CD8-positive, alpha-beta memory T cell (primary cell): ENCODE results near the gene HID1. TPM values are rescaled to one million over a fixed set of nuclear protein-coding genes. Genes with fewer than 3 reads are reported as not detected.
A peak's percentile ranks its signal among the peaks of the same experiment; 100 is the strongest.

Experiments used
- CTCF ChIA-PET: fragments of 350-600 bp; sonication (Branson Sonifier 250); formaldehyde crosslinking; loops from one replicate; lab custom pipeline; 2021; ENCODE audit warnings: antibody characterized with exemption; lab: Charles Lee
- POLR2A ChIA-PET: fragments of 350-600 bp; sonication (Branson Sonifier 250); formaldehyde crosslinking; loops from one replicate; lab custom pipeline; 2021; ENCODE audit warnings: antibody characterized with exemption; lab: Charles Lee
- DNase-seq, 5 donors: peaks; one replicate each; pipeline versions ENCODE4 v3.0.0 to v3.0.0-alpha.2; 2020 to 2022; ENCODE audit warnings: mixed read lengths in 1 of 5
- H3K27ac ChIP-seq: one replicate; pipeline ENCODE4 v1.7.0; 2013; ENCODE audit warnings: low read depth, mild to moderate bottlenecking, low read length, moderate library complexity
- H3K27me3 ChIP-seq: 2 replicates; pipeline ENCODE4 v1.7.0; 2013; ENCODE audit warnings: low read length, mild to moderate bottlenecking; ENCODE audit not compliant: insufficient read depth, poor library complexity, severe bottlenecking
- H3K36me3 ChIP-seq: 2 replicates; pipeline ENCODE4 v1.7.0; 2013; ENCODE audit warnings: mild to moderate bottlenecking, low read length, moderate library complexity; ENCODE audit not compliant: insufficient read depth
- H3K4me1 ChIP-seq: 2 replicates; pipeline ENCODE4 v1.7.0; 2013; ENCODE audit warnings: mild to moderate bottlenecking, low read length, moderate library complexity; ENCODE audit not compliant: insufficient read depth
- H3K4me3 ChIP-seq: 2 replicates; pipeline ENCODE4 v1.7.0; 2013; ENCODE audit warnings: mild to moderate bottlenecking, low read length
- H3K9me3 ChIP-seq: 2 replicates; pipeline ENCODE4 v1.7.0; 2013; ENCODE audit warnings: mild to moderate bottlenecking, low read length
- H3K27ac Mint-ChIP-seq, 8 donors: one replicate each; pipeline ENCODE4 v1.8.0; 2020 to 2021; ENCODE audit warnings: mixed read lengths in 8 of 8, mild to moderate bottlenecking in 6 of 8, inconsistent platforms in 3 of 8, moderate library complexity in 3 of 8
- H3K27me3 Mint-ChIP-seq, 2 donors: one replicate each; pipeline ENCODE4 v1.8.0; 2020 to 2021; ENCODE audit warnings: mixed read lengths in 2 of 2, mild to moderate bottlenecking in 1 of 2, moderate library complexity in 1 of 2
- H3K36me3 Mint-ChIP-seq, 3 donors: one replicate each; pipeline ENCODE4 v1.8.0; 2020 to 2021; ENCODE audit warnings: mixed read lengths in 3 of 3, inconsistent platforms in 1 of 3, mild to moderate bottlenecking in 1 of 3
- H3K4me1 Mint-ChIP-seq, 3 donors: one replicate each; pipeline ENCODE4 v1.8.0; 2020 to 2021; ENCODE audit warnings: mixed read lengths in 3 of 3, inconsistent platforms in 1 of 3, mild to moderate bottlenecking in 1 of 3
- H3K4me3 Mint-ChIP-seq, 7 donors: one replicate each; pipeline ENCODE4 v1.8.0; 2020 to 2021; ENCODE audit warnings: mixed read lengths in 7 of 7, mild to moderate bottlenecking in 6 of 7, moderate library complexity in 4 of 7, inconsistent platforms in 2 of 7
- H3K9me3 Mint-ChIP-seq, 5 donors: one replicate each; pipeline ENCODE4 v1.8.0; 2020 to 2022; ENCODE audit warnings: mixed read lengths in 5 of 5, mild to moderate bottlenecking in 3 of 5, moderate library complexity in 2 of 5, inconsistent platforms in 1 of 5
- polyA plus RNA-seq: library from polyadenylated mRNA; unstranded; fragments of 300-500 nt; fragmentation: Illumina TruSeq; gene quantifications from one replicate; pipeline ENCODE4 v1.2.3, GENCODE V29; 2021
- total RNA-seq, 2 experiments: library from RNA; stranded (reverse); gene quantifications; one replicate each; pipeline ENCODE4 v1.2.3, GENCODE V29; 2021

The HID1 gene, protein sequence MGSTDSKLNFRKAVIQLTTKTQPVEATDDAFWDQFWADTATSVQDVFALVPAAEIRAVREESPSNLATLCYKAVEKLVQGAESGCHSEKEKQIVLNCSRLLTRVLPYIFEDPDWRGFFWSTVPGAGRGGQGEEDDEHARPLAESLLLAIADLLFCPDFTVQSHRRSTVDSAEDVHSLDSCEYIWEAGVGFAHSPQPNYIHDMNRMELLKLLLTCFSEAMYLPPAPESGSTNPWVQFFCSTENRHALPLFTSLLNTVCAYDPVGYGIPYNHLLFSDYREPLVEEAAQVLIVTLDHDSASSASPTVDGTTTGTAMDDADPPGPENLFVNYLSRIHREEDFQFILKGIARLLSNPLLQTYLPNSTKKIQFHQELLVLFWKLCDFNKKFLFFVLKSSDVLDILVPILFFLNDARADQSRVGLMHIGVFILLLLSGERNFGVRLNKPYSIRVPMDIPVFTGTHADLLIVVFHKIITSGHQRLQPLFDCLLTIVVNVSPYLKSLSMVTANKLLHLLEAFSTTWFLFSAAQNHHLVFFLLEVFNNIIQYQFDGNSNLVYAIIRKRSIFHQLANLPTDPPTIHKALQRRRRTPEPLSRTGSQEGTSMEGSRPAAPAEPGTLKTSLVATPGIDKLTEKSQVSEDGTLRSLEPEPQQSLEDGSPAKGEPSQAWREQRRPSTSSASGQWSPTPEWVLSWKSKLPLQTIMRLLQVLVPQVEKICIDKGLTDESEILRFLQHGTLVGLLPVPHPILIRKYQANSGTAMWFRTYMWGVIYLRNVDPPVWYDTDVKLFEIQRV
- total RNA-seq (1 to 10 TPM in 1 of 2 experiments, under 1 TPM in 1; 0.91 to 2.3 TPM), polyA plus RNA-seq (5.2 TPM)

DNA sequence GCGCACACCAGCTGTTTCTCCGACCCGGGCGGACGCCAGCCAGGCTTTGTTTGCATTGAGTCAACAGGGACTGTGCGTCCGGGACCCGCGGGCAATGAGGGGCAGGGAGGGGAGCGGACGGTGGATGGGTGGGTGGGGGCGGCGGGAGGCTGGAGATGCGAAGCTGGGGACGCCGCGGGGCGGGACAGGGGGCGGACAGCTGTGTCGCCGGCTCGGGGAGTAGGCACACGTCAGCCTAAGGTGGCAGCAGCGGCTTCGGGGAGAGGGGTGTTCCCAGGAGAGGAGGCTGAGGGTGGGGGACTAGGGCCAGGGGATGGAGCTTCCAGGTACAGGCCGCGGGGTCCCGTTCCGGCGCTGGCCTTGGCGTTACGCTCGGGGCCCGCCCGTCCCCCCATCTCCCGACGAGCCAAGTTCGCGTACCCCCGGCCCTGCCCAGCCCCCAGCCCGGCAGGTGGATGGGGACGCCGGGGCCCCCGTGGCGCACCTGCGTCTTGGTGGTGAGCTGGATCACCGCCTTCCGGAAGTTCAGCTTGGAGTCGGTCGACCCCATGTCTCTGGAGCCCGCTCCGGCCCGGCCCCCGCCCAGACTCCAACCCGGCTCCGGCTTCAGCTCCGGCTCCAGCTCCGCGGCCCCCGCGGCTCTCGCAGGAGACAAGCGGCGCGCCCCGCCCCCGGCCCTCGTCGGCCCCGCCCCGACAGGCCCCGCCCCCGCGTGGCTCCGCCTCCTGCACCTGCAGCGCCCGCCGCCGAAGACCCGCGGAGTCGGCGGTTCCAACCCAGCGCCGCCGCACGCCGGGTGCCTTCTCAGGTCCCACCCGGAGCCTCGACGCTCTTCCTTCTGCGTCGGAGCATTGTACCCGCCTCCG is at the start of gene HID1:
Gene HID1, minus strand, starts transcription at position 653 of the 866 bp plus-strand sequence. Its CDS starts 103 bp downstream, at position 550.
- Histone ChIP-seq H3K4me3 (peak within 1 kb of the TSS; percentile 64), H3K36me3 (no peaks in the 10 kb centered on the region), H3K4me1 (peaks cover 13% of the 10 kb centered on the region), H3K27ac (no peak within 1 kb of the TSS), H3K9me3 (no peaks in the 10 kb centered on the region), H3K27me3 (peaks cover 8% of the 10 kb centered on the region)
- H3K4me1 Mint-ChIP-seq = peaks cover 5 to 20% (median 6%) of the 10 kb centered on the region in 3 donors
- peak; percentile 69 to 87 (median 77) for DNase-seq
- POLR2A ChIA-PET = interaction anchor here (0.5 to 1.6 kb wide), 3 partner anchors 11 to 124 kb away, joined by 3 to 6 read pairs (median 6); partner anchors contain the start of gene MRPL58
- H3K27ac Mint-ChIP-seq = peak within 1 kb of the TSS in 5 of 8 donors; percentile 48 to 88 (median 68)
- peaks cover 4 to 22% of the 10 kb centered on the region in 2 donors for H3K27me3 Mint-ChIP-seq
- CTCF ChIA-PET = interaction anchor here (0.6 to 8.4 kb wide), 8 partner anchors 12 to 317 kb away, joined by 3 to 84 read pairs (median 4); partner anchors contain the start of genes CDR2L, MRPL58 and SLC25A19
- peak within 1 kb of the TSS; percentile 79 to 90 (median 84) for H3K4me3 Mint-ChIP-seq
- H3K9me3 Mint-ChIP-seq = no peaks in the 10 kb centered on the region
- peaks cover 0 to 1% (median 0%) of the 10 kb centered on the region in 3 donors for H3K36me3 Mint-ChIP-seq

DNA sequence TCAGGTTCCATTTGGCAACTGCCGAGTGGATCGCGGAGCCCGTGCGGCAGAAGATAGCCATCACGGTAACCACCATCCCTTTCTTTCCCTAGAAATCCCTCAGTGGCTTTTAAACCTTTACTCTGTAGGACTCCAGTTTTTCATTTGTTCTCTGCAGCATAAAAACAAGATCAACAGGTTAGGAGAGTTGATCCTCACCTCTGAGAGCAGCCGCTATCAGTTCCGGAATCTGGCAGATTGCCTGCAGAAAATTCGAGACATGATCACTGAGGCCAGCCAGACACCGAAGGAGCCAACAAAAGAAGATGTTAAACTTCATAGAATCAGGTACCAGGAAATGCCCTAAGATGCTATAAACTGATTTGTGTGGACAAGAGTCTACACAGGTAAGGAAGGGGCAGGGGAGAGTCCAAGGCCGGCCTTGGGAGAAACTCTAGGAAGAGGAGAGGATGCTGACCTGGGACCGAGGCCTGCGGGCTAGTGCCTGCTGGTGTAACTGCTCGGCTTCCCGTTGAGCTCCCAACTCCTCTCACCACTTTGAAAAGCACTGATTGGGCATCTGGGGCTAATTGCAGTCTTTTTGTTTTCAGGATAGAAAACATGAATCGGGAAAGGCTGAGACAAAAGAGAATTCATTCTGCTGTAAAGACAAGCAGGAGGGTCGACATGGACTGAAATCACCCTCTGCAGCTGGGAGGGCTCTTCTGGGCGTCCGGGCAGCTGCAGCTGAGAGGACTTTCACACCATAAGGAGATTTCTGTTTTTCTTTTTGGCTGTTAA is 48.0 kb upstream of the HID1 start:
- H3K4me1 Mint-ChIP-seq = peaks cover 9 to 28% (median 25%) of the 10 kb centered on the region in 3 donors
- peaks cover 15% of the 10 kb centered on the region for H3K4me1 ChIP-seq
- H3K27me3 ChIP-seq = no peaks in the 10 kb centered on the region
- H3K36me3 ChIP-seq = peaks cover 27% of the 10 kb centered on the region
- no peak for DNase-seq
- peaks cover 17 to 65% (median 22%) of the 10 kb centered on the region in 3 donors for H3K36me3 Mint-ChIP-seq
- no peak overlapping the region for H3K4me3 Mint-ChIP-seq
- H3K9me3 Mint-ChIP-seq = peaks cover 0 to 1% (median 0%) of the 10 kb centered on the region in 5 donors
- CTCF ChIA-PET = no interaction called here
- POLR2A ChIA-PET = no interaction called here
- H3K9me3 ChIP-seq = no peaks in the 10 kb centered on the region
- no peak overlapping the region for H3K27ac Mint-ChIP-seq
- no peak overlapping the region for H3K27ac ChIP-seq
- no peak overlapping the region for H3K4me3 ChIP-seq
- H3K27me3 Mint-ChIP-seq = peaks cover 0 to 2% of the 10 kb centered on the region in 2 donors

DNA sequence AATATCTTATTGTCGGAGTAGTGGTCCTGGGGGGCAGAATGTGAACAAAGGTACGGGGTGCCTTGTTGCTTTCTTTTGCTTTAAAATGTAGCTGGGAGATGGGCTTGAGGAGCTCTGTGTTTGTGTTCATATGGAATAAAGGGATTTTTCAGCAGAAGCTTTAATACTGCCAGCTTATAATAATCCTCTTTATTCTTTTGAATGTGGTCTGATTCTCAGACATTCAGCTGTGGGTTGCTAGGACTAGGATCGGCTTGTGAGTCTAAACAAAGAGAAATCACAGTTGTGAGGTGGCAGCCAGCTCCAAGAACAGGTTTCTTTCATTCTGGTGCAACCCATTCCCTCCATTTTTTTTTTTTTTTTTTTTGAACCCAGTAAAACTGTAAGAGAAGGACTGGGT is 47.2 kb upstream of the HID1 start:
- Mint-ChIP-seq H3K4me1 (peaks cover 9 to 28% (median 24%) of the 10 kb centered on the region in 3 donors), H3K27me3 (peaks cover 0 to 2% of the 10 kb centered on the region in 2 donors)

DNA sequence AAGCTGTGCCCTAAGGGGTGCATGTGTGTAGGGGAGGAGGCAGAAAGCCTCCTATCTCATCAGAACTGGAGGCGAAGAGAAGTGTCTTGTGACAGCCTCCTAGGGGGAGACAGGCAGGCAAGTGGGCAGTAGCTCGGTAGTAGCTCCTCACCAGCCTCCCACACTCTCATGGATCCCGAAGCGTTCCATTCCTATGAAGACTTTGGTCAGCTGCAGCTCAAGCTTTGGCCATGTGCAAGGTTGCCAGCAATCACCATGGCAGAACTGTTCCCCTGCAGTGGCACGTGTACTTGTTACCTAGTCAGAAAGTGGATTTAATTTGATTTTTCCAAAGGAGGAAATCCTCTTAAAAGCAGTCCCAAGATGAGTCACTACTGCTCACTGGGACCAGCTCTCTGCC is 46.6 kb upstream of the HID1 start:
- Histone ChIP-seq H3K27me3 (no peaks in the 10 kb centered on the region), H3K36me3 (peaks cover 27% of the 10 kb centered on the region), H3K9me3 (no peaks in the 10 kb centered on the region), H3K4me3 (no peak overlapping the region), H3K4me1 (peaks cover 2% of the 10 kb centered on the region), H3K27ac (no peak overlapping the region)
- Mint-ChIP-seq H3K27me3 (peaks cover 0 to 2% of the 10 kb centered on the region in 2 donors), H3K9me3 (peaks cover 0 to 1% (median 0%) of the 10 kb centered on the region in 5 donors), H3K4me1 (peaks cover 12 to 25% (median 22%) of the 10 kb centered on the region in 3 donors), H3K36me3 (peaks cover 21 to 73% (median 22%) of the 10 kb centered on the region in 3 donors), H3K27ac (no peak overlapping the region), H3K4me3 (no peak overlapping the region)
- ChIA-PET POLR2A (no interaction called here), CTCF (interaction anchor here (0.9 to 1.3 kb wide), 3 partner anchors 9 to 27 kb away, joined by 3 to 4 read pairs (median 3); partner anchors contain the start of gene ATP5PD)
- no peak for DNase-seq

More for the DNA sequence above, 47.2 kb upstream of the HID1 start:
- H3K4me3 Mint-ChIP-seq = no peak overlapping the region
- H3K36me3 ChIP-seq = peaks cover 27% of the 10 kb centered on the region
- ChIA-PET POLR2A (no interaction called here), CTCF (interaction anchor here (0.9 to 1.3 kb wide), 2 partner anchors 10 to 27 kb away, joined by 3 to 4 read pairs; partner anchors contain the start of gene ATP5PD)
- H3K9me3 Mint-ChIP-seq = peaks cover 0 to 1% (median 0%) of the 10 kb centered on the region in 5 donors
- peaks cover 7% of the 10 kb centered on the region for H3K4me1 ChIP-seq
- no peaks in the 10 kb centered on the region for H3K9me3 ChIP-seq
- no peak for DNase-seq
- no peak overlapping the region for H3K4me3 ChIP-seq
- H3K27ac Mint-ChIP-seq = peak overlapping the region in 1 of 8 donors; percentile 88
- no peaks in the 10 kb centered on the region for H3K27me3 ChIP-seq
- peaks cover 20 to 71% (median 22%) of the 10 kb centered on the region in 3 donors for H3K36me3 Mint-ChIP-seq
- H3K27ac ChIP-seq = no peak overlapping the region

DNA sequence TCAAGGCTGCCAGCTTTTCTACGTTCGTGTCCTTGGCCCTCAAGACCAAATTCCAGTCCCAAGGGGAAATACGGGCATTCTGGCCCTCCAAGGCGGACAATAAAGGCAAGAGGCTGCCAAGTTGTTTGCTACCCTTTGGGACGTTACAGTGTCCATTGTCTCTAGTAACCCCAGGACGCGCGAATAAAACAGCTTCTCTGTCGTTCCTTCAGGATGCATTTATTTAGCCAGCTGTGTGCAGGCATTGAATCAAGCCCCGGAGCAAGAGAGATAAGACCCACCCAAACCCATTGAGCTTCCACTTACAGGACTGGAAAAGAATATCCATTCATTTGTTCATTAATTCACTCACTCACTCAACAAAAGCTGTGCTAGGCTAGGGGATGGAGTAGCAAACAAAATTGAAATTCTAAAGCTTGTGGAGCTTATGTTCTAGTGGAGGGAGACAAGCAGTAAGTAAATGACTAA is 40.6 kb upstream of the HID1 start:
- POLR2A ChIA-PET = interaction anchor here (0.9 to 2.2 kb wide), 3 partner anchors 22 to 51 kb away, joined by 3 to 13 read pairs (median 3); no protein-coding TSS in a partner anchor
- no peak for DNase-seq
- peak overlapping the region; percentile 92 to 99 (median 95) for H3K4me3 Mint-ChIP-seq
- Histone ChIP-seq H3K27me3 (no peaks in the 10 kb centered on the region), H3K27ac (peak overlapping the region; percentile 73), H3K9me3 (no peaks in the 10 kb centered on the region), H3K36me3 (peaks cover 4% of the 10 kb centered on the region), H3K4me1 (peaks cover 15% of the 10 kb centered on the region), H3K4me3 (peak overlapping the region; percentile 90)
- H3K9me3 Mint-ChIP-seq = no peaks in the 10 kb centered on the region
- CTCF ChIA-PET = interaction anchor here (0.7 to 4.0 kb wide), 27 partner anchors 10 to 257 kb away, joined by 3 to 48 read pairs (median 4); partner anchors contain the start of genes CDR2L, HID1, MIF4GD and OTOP2
- H3K36me3 Mint-ChIP-seq = peaks cover 0 to 29% (median 9%) of the 10 kb centered on the region in 3 donors
- no peaks in the 10 kb centered on the region for H3K27me3 Mint-ChIP-seq
- H3K27ac Mint-ChIP-seq = peak overlapping the region; percentile 81 to 96 (median 92)
- peaks cover 28 to 44% (median 35%) of the 10 kb centered on the region in 3 donors for H3K4me1 Mint-ChIP-seq

DNA sequence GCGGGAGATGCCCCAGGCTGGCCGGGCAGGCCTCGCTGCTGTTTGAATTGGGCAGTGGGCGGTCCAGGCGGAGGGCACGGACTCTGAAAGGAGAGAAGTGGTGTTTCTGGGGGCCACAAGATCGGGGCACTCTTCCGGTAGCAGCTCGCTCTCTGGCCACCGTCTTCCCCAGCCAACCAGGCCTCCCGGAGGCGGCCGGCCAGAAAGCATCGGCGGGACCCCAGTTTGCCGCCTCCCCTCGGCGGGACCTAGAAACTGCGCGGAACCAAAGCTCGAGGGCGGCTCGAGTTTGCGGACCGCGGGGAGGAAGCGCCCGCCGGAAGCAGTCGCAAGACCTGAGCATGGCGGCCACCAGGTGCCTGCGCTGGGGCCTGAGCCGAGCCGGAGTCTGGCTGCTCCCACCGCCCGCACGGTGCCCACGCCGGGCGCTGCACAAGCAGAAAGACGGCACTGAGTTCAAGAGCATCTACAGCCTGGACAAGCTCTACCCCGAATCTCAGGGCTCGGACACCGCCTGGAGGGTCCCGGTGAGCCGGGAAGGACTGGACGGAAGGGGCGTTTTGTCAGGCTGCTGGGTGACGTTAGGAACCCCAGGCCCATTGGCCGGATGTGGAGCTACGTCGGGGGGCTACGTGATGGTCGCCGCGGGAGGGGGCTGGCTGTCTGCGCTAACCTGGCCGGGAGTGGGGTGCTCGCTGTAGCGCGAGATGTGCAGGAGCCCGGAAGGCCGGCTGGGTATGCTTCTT is 40.0 kb upstream of the HID1 start, which contains the start of gene MRPL58:
Gene MRPL58, plus strand, starts transcription at position 325 of the 746 bp plus-strand sequence. Its CDS starts 17 bp downstream, at position 342.
- H3K27ac Mint-ChIP-seq = peak within 1 kb of the TSS; percentile 81 to 96 (median 92)
- DNase-seq = peak; percentile 60 to 84 (median 76)
- no peaks in the 10 kb centered on the region for H3K27me3 Mint-ChIP-seq
- peaks cover 0 to 25% (median 9%) of the 10 kb centered on the region in 3 donors for H3K36me3 Mint-ChIP-seq
- POLR2A ChIA-PET = interaction anchor here (0.6 to 2.2 kb wide), 9 partner anchors 14 to 513 kb away, joined by 3 to 13 read pairs (median 3); partner anchors contain the start of genes CDR2L, HID1 and MIF4GD
- Histone ChIP-seq H3K9me3 (no peaks in the 10 kb centered on the region), H3K36me3 (peaks cover 4% of the 10 kb centered on the region), H3K27ac (peak within 1 kb of the TSS; percentile 73), H3K4me1 (peaks cover 15% of the 10 kb centered on the region), H3K27me3 (no peaks in the 10 kb centered on the region), H3K4me3 (peak within 1 kb of the TSS; percentile 90)
- peaks cover 28 to 44% (median 35%) of the 10 kb centered on the region in 3 donors for H3K4me1 Mint-ChIP-seq
- CTCF ChIA-PET = interaction anchor here (0.7 to 4.0 kb wide), 30 partner anchors 10 to 258 kb away, joined by 3 to 48 read pairs (median 4); partner anchors contain the start of genes CDR2L, HID1 and MIF4GD
- no peaks in the 10 kb centered on the region for H3K9me3 Mint-ChIP-seq
- peak within 1 kb of the TSS; percentile 92 to 99 (median 95) for H3K4me3 Mint-ChIP-seq
